MM.1S (cell line): ENCODE measurements around the gene DCDC1.

ENCODE experiments used
- EZH2 ChIP-seq: fragments of 300-600 bp; sonication (generic); optimal IDR thresholded peaks from 2 replicates; pipeline ENCODE3; 2017; ENCODE audit warnings: low read depth, mild to moderate bottlenecking, antibody characterized with exemption, low read length, mixed read lengths
- TF ChIP-seq, protein P1 (sequence below): fragments of 300-600 bp; sonication (generic); IDR thresholded peaks from 2 replicates; pipeline ENCODE4 v1.5.1; 2016; ENCODE audit warnings: antibody characterized with exemption, low read length, mixed read lengths

DNA sequence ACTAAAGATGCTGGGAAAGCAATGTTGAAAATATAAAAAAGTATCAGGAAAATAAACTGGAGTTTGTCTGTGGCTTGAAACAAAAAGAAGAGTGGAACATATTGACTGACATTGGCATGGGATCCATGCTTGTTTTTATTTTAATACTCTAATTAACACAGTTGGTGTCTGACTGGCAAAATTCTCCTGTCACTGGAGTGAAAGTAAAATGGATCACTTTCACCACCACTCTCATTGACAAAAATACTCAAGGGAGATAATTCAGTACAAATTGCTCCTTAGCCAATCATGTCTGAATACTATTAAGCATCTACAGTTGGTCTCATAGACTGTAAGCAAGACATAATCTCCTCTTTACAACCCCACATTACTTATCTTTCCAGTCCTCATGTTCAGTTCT, 101.8 kb downstream of the DCDC1 start:
- TF ChIP-seq EZH2, result no peak
- TF ChIP-seq, protein P1, sequence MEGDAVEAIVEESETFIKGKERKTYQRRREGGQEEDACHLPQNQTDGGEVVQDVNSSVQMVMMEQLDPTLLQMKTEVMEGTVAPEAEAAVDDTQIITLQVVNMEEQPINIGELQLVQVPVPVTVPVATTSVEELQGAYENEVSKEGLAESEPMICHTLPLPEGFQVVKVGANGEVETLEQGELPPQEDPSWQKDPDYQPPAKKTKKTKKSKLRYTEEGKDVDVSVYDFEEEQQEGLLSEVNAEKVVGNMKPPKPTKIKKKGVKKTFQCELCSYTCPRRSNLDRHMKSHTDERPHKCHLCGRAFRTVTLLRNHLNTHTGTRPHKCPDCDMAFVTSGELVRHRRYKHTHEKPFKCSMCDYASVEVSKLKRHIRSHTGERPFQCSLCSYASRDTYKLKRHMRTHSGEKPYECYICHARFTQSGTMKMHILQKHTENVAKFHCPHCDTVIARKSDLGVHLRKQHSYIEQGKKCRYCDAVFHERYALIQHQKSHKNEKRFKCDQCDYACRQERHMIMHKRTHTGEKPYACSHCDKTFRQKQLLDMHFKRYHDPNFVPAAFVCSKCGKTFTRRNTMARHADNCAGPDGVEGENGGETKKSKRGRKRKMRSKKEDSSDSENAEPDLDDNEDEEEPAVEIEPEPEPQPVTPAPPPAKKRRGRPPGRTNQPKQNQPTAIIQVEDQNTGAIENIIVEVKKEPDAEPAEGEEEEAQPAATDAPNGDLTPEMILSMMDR, result no peak
